DMS79 treated with DMSO at 0.1 percent for 48 hours (cell line): Measurements from ENCODE around the gene ALOX12.
A peak's percentile ranks its signal among the peaks of the same experiment; 100 is the strongest.

Source experiments
- DNase-seq: peaks from one replicate; lab custom pipeline; 2025; lab: John Stamatoyannopoulos, UW

ALOX12 gene

GRCh38 chr17:7001318-7001961 lies 5.6 kb downstream of the ALOX12 start:
- DNase-seq, result no peak

- DNase-seq, result no peak
These were observed 6.6 kb downstream of the ALOX12 start for GRCh38 chr17:7002288-7003047.

- DNase-seq, result no peak
These were observed 7.9 kb downstream of the ALOX12 start for GRCh38 chr17:7003745-7004144.

GRCh38 chr17:7004398-7005253 lies 8.8 kb downstream of the ALOX12 start:
- peak; percentile 66 for DNase-seq

- DNase-seq, result no peak
These were observed 9.9 kb downstream of the ALOX12 start for GRCh38 chr17:7005716-7006115.

- DNase-seq, result no peak
These were observed 11.3 kb downstream of the ALOX12 start for GRCh38 chr17:7007143-7007542.

GRCh38 chr17:7010523-7010922 lies 14.7 kb downstream of the ALOX12 start:
- DNase-seq, result no peak

GRCh38 chr17:7011415-7011814 lies 15.6 kb downstream of the ALOX12 start:
- no peak for DNase-seq

- DNase-seq, result no peak
These were observed 16.0 kb downstream of the ALOX12 start for GRCh38 chr17:7011942-7012254.

GRCh38 chr17:7014261-7014994 lies 18.6 kb downstream of the ALOX12 start:
- peak; percentile 95 for DNase-seq

GRCh38 chr17:7014995-7015958 lies 19.4 kb downstream of the ALOX12 start:
- no peak for DNase-seq

GRCh38 chr17:7016418-7016817 lies 20.6 kb downstream of the ALOX12 start:
- DNase-seq, result no peak

- no peak for DNase-seq
These were observed 21.3 kb downstream of the ALOX12 start for GRCh38 chr17:7016886-7017826.

GRCh38 chr17:7017827-7018200 lies 22.0 kb downstream of the ALOX12 start:
- no peak for DNase-seq

- no peak for DNase-seq
These were observed 22.6 kb downstream of the ALOX12 start for GRCh38 chr17:7018331-7018964.

- DNase-seq, result no peak
These were observed 23.5 kb downstream of the ALOX12 start for GRCh38 chr17:7019367-7019766.

GRCh38 chr17:7019839-7020519 lies 24.1 kb downstream of the ALOX12 start:
- DNase-seq, result peak; percentile 56

GRCh38 chr17:7020894-7021664 lies 25.2 kb downstream of the ALOX12 start:
- DNase-seq, result no peak
